Stimulated activated CD8-positive, alpha-beta memory T cell treated with anti-CD3 and anti-CD28 coated beads, Interleukin-4, amount 100 ng/mL, for 24 hours (primary cell): ENCODE measurements around the gene CAPNS2.
"Not testable (repeated sequence)": the region's sequence is repeated elsewhere in the genome, so short reads cannot be mapped to it uniquely, and the experiment has no call there.

Source experiments
- DNase-seq: peaks from one replicate; pipeline ENCODE4 v3.0.0-alpha.2; 2020; ENCODE audit warnings: low read depth

Gene CAPNS2

DNA sequence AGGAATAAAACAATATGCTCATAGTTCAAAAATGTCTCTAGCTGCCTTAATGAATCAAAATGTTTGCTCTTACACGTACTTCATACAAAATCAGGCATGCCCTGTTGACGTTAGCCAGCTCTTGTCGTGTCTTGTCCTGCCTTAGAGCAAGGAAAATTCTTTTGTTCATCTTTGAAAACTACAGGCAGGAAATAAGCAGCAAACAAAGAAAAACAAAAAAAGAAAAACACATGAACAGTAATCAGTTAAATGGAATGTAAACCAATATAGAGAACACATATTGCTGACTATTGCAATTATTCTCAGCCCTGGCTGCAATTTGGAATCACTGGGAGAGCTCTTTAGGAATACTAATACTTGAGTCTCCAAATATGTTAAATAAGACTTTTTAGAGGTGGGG lies 1.7 kb downstream of the CAPNS2 start:
- DNase-seq = no peak

DNA sequence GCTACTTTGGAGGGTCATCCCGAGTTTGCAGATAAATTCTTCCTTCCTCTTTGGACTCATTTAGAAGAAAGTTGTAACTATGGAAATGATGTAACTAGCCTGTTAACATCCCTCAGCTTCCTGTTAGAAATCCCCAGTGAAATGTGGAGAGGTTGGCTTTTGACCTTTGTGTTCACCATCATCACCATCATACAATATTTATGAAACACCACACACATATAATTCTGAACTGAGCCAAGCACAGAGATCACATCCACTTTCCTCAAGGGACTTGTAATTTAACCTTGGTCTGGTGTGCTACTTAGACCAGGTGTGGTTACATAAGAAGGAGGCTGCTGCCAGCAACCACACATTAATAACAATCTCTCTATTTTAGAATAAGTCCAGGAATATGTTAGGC lies 2.5 kb downstream of the CAPNS2 start:
- no peak for DNase-seq

- DNase-seq = no peak
Measured at GRCh38 chr16:55570159-55570558, 3.7 kb downstream of the CAPNS2 start.

GRCh38 chr16:55571191-55571897 lies 4.9 kb downstream of the CAPNS2 start:
- DNase-seq = no peak

DNA sequence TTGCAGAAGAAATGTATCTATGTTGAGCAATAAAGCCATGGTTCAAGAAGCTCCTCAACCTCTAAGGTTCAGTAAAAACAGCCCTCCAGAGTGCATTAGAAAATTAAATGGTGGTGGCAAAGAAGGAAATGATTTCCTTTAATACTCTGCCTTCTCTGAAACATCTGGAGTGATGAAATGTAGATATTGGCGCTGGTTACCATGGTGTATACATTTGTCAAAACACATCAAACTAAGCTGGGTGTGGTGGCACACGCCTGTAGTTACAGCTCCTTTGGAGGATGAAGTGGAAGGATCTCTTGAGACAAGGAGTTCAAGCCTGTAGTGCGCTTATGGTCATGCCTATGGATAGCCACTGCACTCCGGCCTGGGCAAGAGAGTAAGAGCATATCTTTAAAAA lies 6.0 kb downstream of the CAPNS2 start:
- DNase-seq = no peak

DNA sequence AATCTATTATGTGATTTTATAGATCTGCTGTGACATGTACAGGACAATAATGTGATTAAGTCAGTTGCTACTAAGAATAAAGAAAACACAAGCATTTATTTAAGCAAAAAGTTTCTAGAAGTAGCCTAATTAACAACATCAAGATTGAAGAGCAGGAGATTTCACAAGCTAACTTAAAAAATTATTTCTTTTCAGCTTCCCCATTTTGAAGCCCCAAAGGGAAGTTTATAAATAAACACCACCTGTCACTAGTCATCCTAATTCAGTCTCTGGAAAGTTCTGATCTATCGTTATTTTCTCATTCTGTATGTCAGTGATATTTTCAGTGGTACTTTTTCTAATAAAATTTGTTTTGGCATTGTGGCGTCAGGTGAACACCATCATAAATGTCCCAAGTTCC lies 8.3 kb downstream of the CAPNS2 start:
- no peak for DNase-seq

- DNase-seq = no peak
Measured at GRCh38 chr16:55575496-55575895, 9.0 kb downstream of the CAPNS2 start.

GRCh38 chr16:55576384-55576783 lies 9.9 kb downstream of the CAPNS2 start:
- DNase-seq = no peak

DNA sequence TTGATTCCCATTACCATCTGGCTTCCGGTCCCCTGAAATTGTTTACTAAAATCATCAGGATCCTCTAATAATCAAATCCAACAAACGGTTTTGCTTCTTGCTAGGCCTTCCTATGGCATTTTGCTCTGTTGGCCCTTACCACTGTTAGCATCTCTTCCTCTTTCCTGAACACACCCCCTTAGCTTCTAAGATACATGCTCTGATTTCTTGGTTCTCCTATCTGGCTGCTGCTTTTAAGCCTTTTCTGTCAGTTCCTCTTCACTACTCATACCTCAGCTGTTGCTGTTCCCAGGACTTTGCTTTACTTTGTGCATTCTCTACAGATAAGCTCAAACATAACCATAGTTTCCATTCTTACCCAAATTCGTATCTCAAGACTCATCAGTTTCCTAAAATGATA lies 11.4 kb downstream of the CAPNS2 start:
- DNase-seq = no peak

- no peak for DNase-seq
Measured at GRCh38 chr16:55585631-55586030, 19.1 kb downstream of the CAPNS2 start.

GRCh38 chr16:55588799-55589198 lies 22.3 kb downstream of the CAPNS2 start:
- no peak for DNase-seq

DNA sequence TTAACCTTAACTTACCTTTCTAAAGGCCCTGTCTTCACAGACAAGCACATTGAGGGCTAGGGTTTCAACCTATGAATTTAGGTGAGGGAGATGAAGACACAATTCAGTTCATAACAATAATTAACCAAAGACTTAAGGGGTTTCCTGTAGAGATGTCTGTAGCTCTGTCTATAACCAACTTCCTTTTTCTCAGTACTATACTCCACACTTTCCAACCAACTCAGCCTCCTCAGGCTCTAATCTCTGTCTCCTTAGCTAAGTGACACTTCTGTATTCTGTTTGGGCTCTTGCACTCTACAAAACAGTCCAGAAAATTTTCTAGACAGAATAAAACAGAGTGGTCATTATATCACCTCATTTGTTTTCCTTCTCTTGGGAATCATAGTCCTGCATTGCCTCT lies 25.8 kb downstream of the CAPNS2 start:
- no peak for DNase-seq

DNA sequence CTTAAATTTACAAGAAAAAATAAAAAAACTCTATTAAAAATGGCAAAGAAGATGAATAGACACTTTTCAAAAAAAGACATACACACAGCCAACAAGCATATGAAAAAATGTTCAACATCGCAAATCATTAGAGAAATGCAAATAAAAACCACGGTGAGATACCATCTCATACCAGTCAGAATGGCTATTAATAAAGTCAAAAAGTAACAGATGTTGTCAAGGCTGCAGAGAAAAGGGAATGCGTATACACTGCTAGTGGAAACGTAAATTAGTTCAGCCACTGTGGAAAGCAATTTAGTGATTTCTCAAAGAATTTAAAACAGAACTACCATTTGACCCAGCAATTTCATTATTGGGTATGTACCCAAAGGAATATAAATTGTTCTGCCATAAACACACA lies 31.4 kb downstream of the CAPNS2 start:
- no peak for DNase-seq

GRCh38 chr16:55605754-55606336 lies 39.4 kb downstream of the CAPNS2 start:
- DNase-seq = no peak

DNA sequence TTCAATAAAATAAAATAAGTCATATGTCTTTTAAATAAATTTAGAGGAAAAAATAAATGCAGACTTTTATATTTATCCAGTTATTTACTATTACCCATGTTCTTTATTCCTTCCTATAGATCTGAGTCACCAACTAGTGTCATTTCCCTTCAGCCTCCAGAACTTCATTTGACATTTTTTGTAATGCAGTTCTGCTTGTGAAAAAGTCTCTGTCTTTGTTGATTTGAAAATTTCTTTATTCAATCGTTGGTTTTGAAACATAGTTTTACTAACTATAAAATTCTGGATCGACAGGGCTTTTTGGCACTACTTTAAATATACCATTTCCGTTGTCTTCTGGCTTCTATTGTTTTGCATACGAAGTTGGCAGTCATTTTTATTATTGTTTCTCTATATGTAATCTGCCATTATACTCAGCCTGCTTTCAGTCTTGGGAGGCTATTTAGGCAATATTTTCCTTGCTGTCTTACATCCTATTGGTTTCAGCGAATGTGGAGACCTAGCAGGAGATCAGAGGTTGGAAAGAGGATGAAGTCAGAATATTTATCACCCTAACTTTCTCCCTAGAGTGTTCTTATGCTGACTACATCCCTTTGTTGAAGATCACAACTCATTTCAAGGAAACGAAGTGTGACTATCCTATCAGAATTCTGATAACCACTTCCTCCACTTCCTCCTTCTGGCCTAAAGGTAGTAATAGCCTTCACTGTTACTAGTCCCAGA lies 47.3 kb downstream of the CAPNS2 start:
- DNase-seq = no peak

- no peak for DNase-seq
Measured at GRCh38 chr16:55615071-55615470, 48.6 kb downstream of the CAPNS2 start.

- DNase-seq = not testable (repeated sequence)
Measured at GRCh38 chr16:55615670-55616069, 49.2 kb downstream of the CAPNS2 start.
